HG03432 (cell line): ENCODE results near the gene CFDP1.

ENCODE experiments used
- ATAC-seq: cut with Tn5 transposase; IDR thresholded peaks from one replicate; pipeline ENCODE4 v1.9.1; 2021; ENCODE audit warnings: mild to moderate bottlenecking, moderate library complexity; ENCODE audit not compliant: unreplicated experiment

The CFDP1 gene

GRCh38 chr16:75415169-75415905, 18.0 kb downstream of the CFDP1 start:
- ATAC-seq = no peak

- no peak for ATAC-seq
Observed at GRCh38 chr16:75413951-75414350, 19.4 kb downstream of the CFDP1 start.

GRCh38 chr16:75406943-75407342, 26.4 kb downstream of the CFDP1 start:
- ATAC-seq = no peak

DNA sequence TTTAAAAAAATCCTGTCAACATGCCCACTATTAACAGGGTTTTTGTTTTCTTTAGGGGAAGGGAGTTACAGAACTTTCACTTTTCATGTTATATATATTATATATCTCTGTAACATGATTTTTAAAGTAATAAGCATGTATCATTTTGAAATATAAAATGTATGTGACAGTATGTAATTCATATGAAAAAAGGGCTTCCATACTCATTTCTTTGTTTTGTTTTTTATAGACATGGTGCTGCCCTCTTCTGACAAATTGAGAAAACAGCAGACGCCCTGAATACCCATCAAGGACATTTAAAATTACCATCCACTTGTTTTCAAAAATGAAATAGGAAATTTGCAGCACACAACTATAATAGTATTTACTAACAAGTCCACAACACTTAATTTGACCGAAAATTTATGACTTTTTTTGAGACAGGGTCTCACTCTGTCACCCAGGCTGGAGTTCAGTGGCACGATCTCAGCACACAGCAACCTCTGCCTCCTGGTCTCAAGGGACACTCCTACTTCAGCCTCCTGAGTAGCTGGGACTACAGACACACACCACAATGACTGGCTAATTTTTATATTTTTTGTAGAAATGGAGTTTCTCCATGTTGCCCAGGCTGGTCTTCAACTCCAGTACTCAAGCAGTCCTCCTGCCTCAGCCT, 30.4 kb downstream of the CFDP1 start:
- ATAC-seq = no peak

- no peak for ATAC-seq
Observed at GRCh38 chr16:75402159-75402820, 31.0 kb downstream of the CFDP1 start.

DNA sequence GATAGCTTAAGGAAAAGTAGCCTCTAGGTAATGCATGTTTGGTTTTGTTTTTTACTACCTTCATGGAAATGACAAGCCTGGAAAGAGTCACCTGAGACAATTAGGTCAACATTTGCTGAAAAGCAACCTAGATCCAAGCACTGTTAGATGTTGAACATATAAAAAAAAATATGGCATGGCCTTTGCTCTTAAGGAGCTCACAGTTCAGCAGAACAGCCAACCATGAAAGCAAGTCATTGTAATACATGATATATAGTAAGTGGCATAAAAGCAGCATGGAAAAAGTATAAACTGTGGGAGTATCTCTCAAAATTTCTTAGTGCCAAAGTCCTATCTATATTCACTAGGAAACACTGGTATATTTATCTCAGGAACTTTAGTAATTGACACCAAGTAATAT, 31.6 kb downstream of the CFDP1 start:
- no peak for ATAC-seq

DNA sequence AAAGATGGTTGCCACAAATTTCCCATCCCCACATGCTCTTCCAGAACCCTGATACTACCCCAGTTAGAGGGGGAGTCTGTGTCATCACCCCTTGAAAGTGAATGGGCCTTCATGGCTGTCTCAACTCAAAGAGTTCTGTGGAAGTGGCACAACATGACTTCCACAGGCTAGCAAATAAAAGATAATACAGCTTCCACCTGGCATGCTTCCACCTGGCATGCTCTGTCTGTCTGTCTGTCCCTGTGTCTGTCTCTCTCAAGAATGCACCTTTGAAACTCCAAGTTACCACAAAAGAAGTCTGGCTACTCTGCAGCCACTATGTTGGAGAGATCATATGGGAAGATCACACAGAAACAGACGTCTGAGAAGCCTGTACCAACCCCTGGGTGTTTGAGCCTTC, 35.0 kb downstream of the CFDP1 start:
- ATAC-seq = no peak

- ATAC-seq = no peak
Observed at GRCh38 chr16:75394941-75395340, 38.4 kb downstream of the CFDP1 start.

GRCh38 chr16:75392906-75393305, 40.4 kb downstream of the CFDP1 start:
- ATAC-seq = no peak

DNA sequence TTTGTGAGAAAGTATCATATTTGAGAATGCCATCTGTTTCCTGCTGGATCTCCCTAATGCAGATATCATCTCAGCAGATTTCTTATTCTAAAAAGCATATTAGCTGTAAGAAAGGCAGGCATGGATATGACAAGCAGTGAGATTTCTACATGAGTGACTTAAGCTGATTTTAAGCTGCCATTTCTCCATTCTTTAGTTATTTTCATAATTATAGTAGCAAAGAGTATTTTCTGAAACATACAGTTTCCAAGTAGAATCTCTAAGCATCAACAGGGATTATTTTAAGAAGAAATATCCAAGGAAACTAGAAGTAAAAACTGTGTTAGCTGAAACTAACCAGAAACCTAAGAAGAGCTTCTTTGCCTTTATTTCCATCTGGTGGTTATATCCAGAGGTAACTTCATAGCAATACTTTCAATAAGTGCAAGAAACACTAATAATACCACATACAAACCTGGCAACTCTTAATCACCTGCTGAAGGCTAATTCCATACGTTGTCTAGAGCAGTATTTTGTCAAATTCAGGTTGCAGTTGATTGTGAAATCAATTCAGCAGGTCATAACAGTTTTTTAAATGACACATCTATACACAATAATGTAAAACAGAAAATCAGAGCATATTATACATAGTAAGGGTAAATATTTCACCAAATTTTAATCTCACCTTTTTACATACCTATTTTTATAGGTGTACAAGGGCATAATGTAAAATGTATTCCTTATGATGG, 42.2 kb downstream of the CFDP1 start:
- no peak for ATAC-seq

- ATAC-seq = no peak
Observed at GRCh38 chr16:75389096-75389690, 44.1 kb downstream of the CFDP1 start.

GRCh38 chr16:75387951-75388350, 45.4 kb downstream of the CFDP1 start:
- no peak for ATAC-seq

DNA sequence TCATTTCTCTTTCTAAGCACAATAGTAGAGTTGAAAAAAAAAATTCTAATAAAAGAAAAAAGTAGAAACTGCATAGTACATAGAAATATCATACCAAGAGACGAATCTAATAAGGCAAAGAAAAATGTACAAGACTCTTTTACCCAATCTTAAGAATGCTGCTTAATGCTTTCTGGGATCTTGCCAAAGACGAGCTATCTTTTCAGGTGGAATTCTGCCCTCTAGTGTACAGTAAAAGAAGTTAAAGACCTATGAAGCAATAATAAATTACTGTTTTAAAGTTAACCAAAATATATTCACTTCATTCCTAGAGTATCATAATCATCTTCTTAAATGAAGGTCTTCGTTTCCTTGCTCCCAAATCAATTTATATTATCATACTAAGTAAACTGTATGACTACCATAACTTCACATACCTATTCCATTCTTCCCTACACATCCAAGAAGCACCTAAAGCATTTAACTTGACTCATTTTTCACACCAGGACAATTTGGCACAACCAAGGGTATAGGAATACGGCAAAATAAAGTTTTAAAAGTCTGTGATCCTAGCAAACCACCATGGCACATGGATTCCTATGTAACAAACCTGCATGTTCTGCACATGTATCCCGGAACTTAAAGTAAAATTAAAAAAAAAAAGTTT, 47.7 kb downstream of the CFDP1 start:
- no peak for ATAC-seq

- no peak for ATAC-seq
Observed at GRCh38 chr16:75383141-75383540, 50.2 kb downstream of the CFDP1 start.

DNA sequence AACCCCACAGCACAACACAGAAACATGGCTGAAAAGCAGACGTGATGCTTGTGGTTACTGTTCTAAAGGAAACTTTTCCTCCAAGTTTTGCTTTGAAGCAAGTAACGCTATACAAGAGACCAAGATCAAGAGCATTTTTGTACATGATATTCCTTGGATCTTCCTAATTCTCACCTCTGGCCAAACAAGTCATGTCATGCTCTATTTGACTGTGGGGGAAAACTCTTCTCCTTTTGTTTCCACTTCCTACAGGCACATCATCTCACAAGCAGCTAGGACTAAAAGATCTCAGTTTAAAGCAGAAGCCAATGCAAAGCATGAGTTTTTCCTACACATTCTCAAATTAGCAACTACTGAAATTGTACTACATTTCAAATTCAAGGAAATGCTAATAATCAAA, 50.7 kb downstream of the CFDP1 start:
- no peak for ATAC-seq

- no peak for ATAC-seq
Observed at GRCh38 chr16:75380870-75381269, 52.4 kb downstream of the CFDP1 start.

DNA sequence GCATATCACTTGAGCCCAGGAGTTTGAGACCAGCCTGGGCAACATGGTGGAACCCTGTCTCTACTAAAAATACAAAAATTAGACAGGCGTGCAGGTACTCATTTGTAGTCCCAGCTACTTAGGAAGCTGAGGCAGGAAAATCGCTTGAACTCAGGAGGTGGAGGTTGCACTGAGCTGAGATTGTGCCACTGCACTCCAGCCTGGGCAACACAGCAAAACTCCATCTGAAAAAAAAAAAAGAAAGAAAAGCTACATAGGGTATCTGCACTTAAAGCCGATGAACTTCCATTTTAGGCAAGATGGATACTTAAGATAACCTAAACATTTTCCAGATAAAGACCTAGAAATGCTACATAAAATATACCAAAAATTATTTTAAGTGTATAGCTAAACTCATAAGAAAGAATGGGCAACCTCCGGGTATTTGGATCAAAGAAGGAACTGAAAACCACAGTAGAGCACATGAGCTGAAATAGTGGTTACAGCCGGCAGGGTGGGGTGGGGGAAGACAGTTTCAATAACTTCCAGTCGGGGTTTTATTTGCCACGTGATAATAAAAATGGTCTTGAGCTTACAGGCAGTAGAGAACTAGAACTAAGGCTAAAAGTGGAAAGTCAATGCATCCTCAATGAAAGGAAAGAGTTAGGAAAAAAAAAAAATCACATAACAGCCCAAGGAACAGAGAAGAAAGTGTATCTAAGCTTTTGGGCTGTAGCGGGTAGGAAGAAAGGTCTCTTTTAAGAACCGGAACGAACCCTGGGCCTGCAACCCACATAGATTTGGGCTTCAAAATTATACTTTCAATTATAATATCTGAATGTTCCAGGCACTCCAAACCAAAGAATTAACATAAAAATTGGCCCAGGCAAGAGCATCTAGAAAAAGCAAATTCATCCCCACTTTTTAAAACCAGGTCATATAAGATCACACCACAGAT, 53.1 kb downstream of the CFDP1 start:
- ATAC-seq = peak; percentile 88

DNA sequence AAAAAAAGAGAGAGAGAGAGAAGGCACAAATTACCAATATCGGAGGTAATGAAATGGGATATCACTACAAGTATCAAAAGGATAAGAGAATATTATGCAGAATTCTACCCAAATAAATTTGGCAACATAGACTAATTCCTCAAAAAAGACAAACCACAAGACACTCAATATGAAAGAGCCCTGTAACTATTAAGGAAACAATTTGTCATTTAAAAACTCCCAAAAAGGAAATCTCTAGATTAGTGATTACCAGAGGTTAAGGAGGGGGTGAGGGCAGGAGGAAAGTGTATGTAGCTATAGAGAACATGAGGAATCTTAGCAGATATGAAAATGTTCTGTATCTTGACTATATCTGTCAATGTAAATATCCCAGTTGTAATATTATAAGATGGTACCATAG, 54.0 kb downstream of the CFDP1 start:
- peak; percentile 81 for ATAC-seq

- ATAC-seq = no peak
Observed at GRCh38 chr16:75378616-75379015, 54.7 kb downstream of the CFDP1 start.
